HepG2 (cell line): Measurements from ENCODE around the gene FOXS1. TPM values are rescaled to one million over a fixed set of nuclear protein-coding genes. Genes with fewer than 3 reads are reported as not detected.

Experiments used
- ADNP ChIP-seq: sonication (generic); formaldehyde crosslinking; IDR thresholded peaks from 2 replicates; pipeline ENCODE4 v1.4.0; 2020; ENCODE audit warnings: missing genetic modification reagents
- ATAD3A ChIP-seq: sonication (generic); formaldehyde crosslinking; IDR thresholded peaks from 2 replicates; pipeline ENCODE4 v1.4.0; 2020; ENCODE audit warnings: missing genetic modification reagents
- CBX2 ChIP-seq, 2 experiments: fragments of 200-600 bp in 1 of 2; sonication (generic); formaldehyde crosslinking in 1 of 2; IDR thresholded peaks; 2 replicates each; pipeline versions ENCODE4 v1.7.0 to v1.8.1; 2018 to 2022; ENCODE audit warnings: low read depth in 2 of 2, low read length in 1 of 2, mild to moderate bottlenecking in 1 of 2, missing genetic modification reagents in 1 of 2
- KDM3A ChIP-seq: IDR thresholded peaks from 2 replicates; pipeline ENCODE4 v1.6.1; 2018; ENCODE audit warnings: low read depth, missing compliant biosample characterization
- KLF12 ChIP-seq: sonication (generic); formaldehyde crosslinking; IDR thresholded peaks from 2 replicates; pipeline ENCODE4 v1.4.0; 2020; ENCODE audit warnings: missing genetic modification reagents, borderline replicate concordance
- MIER3 ChIP-seq: IDR thresholded peaks from 2 replicates; pipeline ENCODE4 v1.6.1; 2016; ENCODE audit warnings: missing compliant biosample characterization, borderline replicate concordance
- NFKBIZ ChIP-seq: IDR thresholded peaks from 2 replicates; pipeline ENCODE4 v1.6.1; 2018; ENCODE audit warnings: missing genetic modification reagents, missing compliant biosample characterization
- SNAPC5 ChIP-seq: sonication (generic); formaldehyde crosslinking; IDR thresholded peaks from 2 replicates; pipeline ENCODE4 v1.8.1; 2023; ENCODE audit warnings: mild to moderate bottlenecking, missing genetic modification reagents, borderline replicate concordance
- THAP11 ChIP-seq: IDR thresholded peaks from 2 replicates; pipeline ENCODE4 v1.6.1; 2016; ENCODE audit warnings: missing biosample characterization, missing genetic modification reagents
- TOPORS ChIP-seq: sonication (generic); formaldehyde crosslinking; IDR thresholded peaks from 2 replicates; pipeline ENCODE4 v1.8.0; 2023; ENCODE audit warnings: mild to moderate bottlenecking, missing genetic modification reagents
- XRCC5 ChIP-seq: fragments of 200-400 bp; formaldehyde crosslinking; optimal IDR thresholded peaks from 2 replicates; pipeline ENCODE3; 2017; ENCODE audit warnings: mild to moderate bottlenecking, low read length
- ZNF121 ChIP-seq: sonication (generic); formaldehyde crosslinking; IDR thresholded peaks from 2 replicates; pipeline ENCODE4 v1.5.0; 2020; ENCODE audit warnings: mild to moderate bottlenecking, missing genetic modification reagents
- ZNF232 ChIP-seq: sonication (generic); formaldehyde crosslinking; IDR thresholded peaks from 2 replicates; pipeline ENCODE4 v1.4.0; 2020; ENCODE audit warnings: missing genetic modification reagents, borderline replicate concordance
- ZNF280B ChIP-seq: sonication (generic); formaldehyde crosslinking; IDR thresholded peaks from 2 replicates; pipeline ENCODE4 v1.5.0; 2020; ENCODE audit warnings: missing genetic modification reagents, mild to moderate bottlenecking, borderline replicate concordance
- ZNF550 ChIP-seq: sonication (generic); formaldehyde crosslinking; IDR thresholded peaks from 2 replicates; pipeline ENCODE4 v1.4.0; 2020; ENCODE audit warnings: mild to moderate bottlenecking, missing genetic modification reagents, borderline replicate concordance
- ZNF589 ChIP-seq: sonication (generic); formaldehyde crosslinking; conservative IDR thresholded peaks from 2 replicates; pipeline ENCODE4 v1.8.0; 2022; ENCODE audit warnings: mild to moderate bottlenecking, moderate library complexity, missing genetic modification reagents
- ZNF629 ChIP-seq: sonication (generic); formaldehyde crosslinking; conservative IDR thresholded peaks from 2 replicates; pipeline ENCODE4 v1.5.0; 2020; ENCODE audit warnings: missing genetic modification reagents
- ZNF713 ChIP-seq: sonication (generic); formaldehyde crosslinking; IDR thresholded peaks from 2 replicates; pipeline ENCODE4 v1.4.0; 2020; ENCODE audit warnings: mild to moderate bottlenecking, missing genetic modification reagents
- ZNF747 ChIP-seq: sonication (generic); formaldehyde crosslinking; IDR thresholded peaks from 2 replicates; pipeline ENCODE4 v1.8.1; 2023; ENCODE audit warnings: missing genetic modification reagents, mild to moderate bottlenecking, borderline replicate concordance
- ZNF879 ChIP-seq: sonication (generic); formaldehyde crosslinking; IDR thresholded peaks from 2 replicates; pipeline ENCODE4 v1.8.1; 2023; ENCODE audit warnings: missing genetic modification reagents
- polyA plus RNA-seq, 8 experiments: library from polyadenylated mRNA; depleted of rRNA in 3 of 8; stranded (reverse) in 7 of 8; unstranded in 1 of 8; fragments of >200 nt; fragmentation: Illumina TruSeq in 4 of 8; extraction: Trizol in 4 of 8; gene quantifications; 2 replicates each; pipeline versions ENCODE4 v1.2.1 to v1.2.3, GENCODE V29; 2011 to 2016; ENCODE audit warnings: low read depth in 4 of 8, missing spikeins in 1 of 8, mixed read lengths in 1 of 8; ENCODE audit not compliant: insufficient read depth in 1 of 8
- total RNA-seq, 5 experiments: library from RNA; depleted of rRNA; stranded (reverse); fragments of >200 nt; fragmentation: Illumina TruSeq; extraction: Trizol; gene quantifications; 2 replicates each; pipeline ENCODE4 v1.2.3, GENCODE V29; 2016; ENCODE audit warnings: low read depth in 1 of 5
- TF ChIP-seq, protein P1 (sequence below): sonication (generic); formaldehyde crosslinking; IDR thresholded peaks from 2 replicates; pipeline ENCODE4 v1.4.0; 2020; ENCODE audit warnings: missing genetic modification reagents; ENCODE audit errors: not compliant biosample characterization
- TF ChIP-seq, protein P2 (sequence below): sonication (generic); formaldehyde crosslinking; IDR thresholded peaks from 2 replicates; pipeline ENCODE4 v1.8.1; 2023; ENCODE audit warnings: mild to moderate bottlenecking, missing genetic modification reagents
- TF ChIP-seq, protein P3 (sequence below): sonication (generic); formaldehyde crosslinking; IDR thresholded peaks from 2 replicates; pipeline ENCODE4 v1.5.0; 2020; ENCODE audit warnings: mild to moderate bottlenecking, missing genetic modification reagents, moderate library complexity
- TF ChIP-seq, protein P4 (sequence below): sonication (generic); formaldehyde crosslinking; IDR thresholded peaks from 2 replicates; pipeline ENCODE4 v1.4.0; 2020; ENCODE audit warnings: missing genetic modification reagents

The FOXS1 gene
- total and polyA plus RNA-seq, 2 of the 13 experiments (the other 11 are each of a cell fraction or from before 2014, with no cell fraction given): not detected

DNA sequence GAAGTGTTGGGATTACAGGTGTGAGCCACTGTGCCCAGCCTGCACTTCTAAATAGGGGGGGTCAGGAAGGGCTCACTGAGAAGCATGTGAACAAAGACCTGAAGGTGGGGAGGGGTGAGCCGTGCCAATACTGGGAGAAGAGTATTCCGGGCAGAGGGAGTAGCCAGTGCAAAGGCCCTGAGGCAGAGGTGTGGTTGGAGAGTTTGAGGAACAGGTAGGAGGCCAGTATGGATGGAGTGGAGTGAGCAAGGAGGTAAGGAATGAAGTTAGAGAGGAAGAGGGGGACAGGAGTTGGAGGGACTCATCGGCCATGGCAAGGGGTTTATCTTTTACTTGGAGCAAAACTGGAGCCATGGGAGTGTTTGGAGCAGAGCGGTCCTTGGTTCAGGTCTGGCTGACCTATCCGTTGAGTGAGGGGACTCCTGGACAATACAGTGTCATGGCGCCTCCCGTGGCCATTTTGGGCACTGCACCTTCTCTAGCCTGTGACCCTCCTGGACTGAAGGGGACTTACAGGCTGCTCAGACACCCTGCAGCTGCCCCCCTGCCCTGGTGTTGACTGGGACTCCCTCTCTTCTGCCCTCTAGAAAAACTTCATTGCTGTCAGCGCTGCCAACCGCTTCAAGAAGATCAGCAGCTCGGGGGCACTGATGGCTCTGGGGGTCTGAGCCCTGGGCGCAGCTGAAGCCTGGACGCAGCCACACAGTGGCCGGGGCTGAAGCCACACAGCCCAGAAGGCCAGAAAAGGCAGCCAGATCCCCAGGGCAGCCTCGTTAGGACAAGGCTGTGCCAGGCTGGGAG lies 12.1 kb downstream of the FOXS1 start (continued):
- TF ChIP-seq ZNF232 (CRISPR knock-in tag) (no peak), ZNF121 (CRISPR knock-in tag) (no peak), ZNF879 (CRISPR knock-in tag) (no peak), ATAD3A (no peak), TOPORS (no peak), MIER3 (CRISPR knock-in tag) (no peak), ADNP (CRISPR knock-in tag) (no peak), ZNF550 (CRISPR knock-in tag) (peak; percentile 24; the same call in 1 of the 2 replicates), SNAPC5 (CRISPR knock-in tag) (no peak), KDM3A (no peak), THAP11 (CRISPR knock-in tag) (no peak), ZNF280B (CRISPR knock-in tag) (peak; percentile 47; the same call in 1 of the 2 replicates), XRCC5 (peak; percentile 82), CBX2 (IDR thresholded peaks at IDR 0.05; ENCODE audit: low read depth, low read length) (no peak), CBX2 (CRISPR knock-in tag; IDR thresholded peaks at IDR 0.05; ENCODE audit: low read depth) (no peak), ZNF747 (CRISPR knock-in tag) (no peak), ZNF629 (no peak), KLF12 (CRISPR knock-in tag) (no peak), ZNF713 (CRISPR knock-in tag) (peak; percentile 88; the same call in 1 of the 2 replicates), ZNF589 (CRISPR knock-in tag) (no peak), NFKBIZ (CRISPR knock-in tag) (no peak)
- TF ChIP-seq, protein P1, sequence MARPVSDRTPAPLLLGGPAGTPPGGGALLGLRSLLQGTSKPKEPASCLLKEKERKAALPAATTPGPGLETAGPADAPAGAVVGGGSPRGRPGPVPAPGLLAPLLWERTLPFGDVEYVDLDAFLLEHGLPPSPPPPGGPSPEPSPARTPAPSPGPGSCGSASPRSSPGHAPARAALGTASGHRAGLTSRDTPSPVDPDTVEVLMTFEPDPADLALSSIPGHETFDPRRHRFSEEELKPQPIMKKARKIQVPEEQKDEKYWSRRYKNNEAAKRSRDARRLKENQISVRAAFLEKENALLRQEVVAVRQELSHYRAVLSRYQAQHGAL: no peak
- TF ChIP-seq, protein P2, sequence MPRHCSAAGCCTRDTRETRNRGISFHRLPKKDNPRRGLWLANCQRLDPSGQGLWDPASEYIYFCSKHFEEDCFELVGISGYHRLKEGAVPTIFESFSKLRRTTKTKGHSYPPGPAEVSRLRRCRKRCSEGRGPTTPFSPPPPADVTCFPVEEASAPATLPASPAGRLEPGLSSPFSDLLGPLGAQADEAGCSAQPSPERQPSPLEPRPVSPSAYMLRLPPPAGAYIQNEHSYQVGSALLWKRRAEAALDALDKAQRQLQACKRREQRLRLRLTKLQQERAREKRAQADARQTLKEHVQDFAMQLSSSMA (CRISPR knock-in tag): no peak
- TF ChIP-seq, protein P3, sequence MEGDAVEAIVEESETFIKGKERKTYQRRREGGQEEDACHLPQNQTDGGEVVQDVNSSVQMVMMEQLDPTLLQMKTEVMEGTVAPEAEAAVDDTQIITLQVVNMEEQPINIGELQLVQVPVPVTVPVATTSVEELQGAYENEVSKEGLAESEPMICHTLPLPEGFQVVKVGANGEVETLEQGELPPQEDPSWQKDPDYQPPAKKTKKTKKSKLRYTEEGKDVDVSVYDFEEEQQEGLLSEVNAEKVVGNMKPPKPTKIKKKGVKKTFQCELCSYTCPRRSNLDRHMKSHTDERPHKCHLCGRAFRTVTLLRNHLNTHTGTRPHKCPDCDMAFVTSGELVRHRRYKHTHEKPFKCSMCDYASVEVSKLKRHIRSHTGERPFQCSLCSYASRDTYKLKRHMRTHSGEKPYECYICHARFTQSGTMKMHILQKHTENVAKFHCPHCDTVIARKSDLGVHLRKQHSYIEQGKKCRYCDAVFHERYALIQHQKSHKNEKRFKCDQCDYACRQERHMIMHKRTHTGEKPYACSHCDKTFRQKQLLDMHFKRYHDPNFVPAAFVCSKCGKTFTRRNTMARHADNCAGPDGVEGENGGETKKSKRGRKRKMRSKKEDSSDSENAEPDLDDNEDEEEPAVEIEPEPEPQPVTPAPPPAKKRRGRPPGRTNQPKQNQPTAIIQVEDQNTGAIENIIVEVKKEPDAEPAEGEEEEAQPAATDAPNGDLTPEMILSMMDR: peak; percentile 87
- TF ChIP-seq, protein P4, sequence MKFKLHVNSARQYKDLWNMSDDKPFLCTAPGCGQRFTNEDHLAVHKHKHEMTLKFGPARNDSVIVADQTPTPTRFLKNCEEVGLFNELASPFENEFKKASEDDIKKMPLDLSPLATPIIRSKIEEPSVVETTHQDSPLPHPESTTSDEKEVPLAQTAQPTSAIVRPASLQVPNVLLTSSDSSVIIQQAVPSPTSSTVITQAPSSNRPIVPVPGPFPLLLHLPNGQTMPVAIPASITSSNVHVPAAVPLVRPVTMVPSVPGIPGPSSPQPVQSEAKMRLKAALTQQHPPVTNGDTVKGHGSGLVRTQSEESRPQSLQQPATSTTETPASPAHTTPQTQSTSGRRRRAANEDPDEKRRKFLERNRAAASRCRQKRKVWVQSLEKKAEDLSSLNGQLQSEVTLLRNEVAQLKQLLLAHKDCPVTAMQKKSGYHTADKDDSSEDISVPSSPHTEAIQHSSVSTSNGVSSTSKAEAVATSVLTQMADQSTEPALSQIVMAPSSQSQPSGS: no peak
